GM10266 (cell line): Measurements from ENCODE around the gene PLEKHA5.
"Not testable (repeated sequence)": the region's sequence is repeated elsewhere in the genome, so short reads cannot be mapped to it uniquely, and the experiment has no call there.

Source experiments
- DNase-seq: peaks from one replicate; pipeline ENCODE4 v3.0.0; 2012; ENCODE audit errors: extremely low spot score
- TF ChIP-seq, protein P1 (sequence below): IDR thresholded peaks from 2 replicates; pipeline ENCODE4 v1.5.1; 2012; ENCODE audit warnings: mild to moderate bottlenecking, low read depth; ENCODE audit not compliant: control insufficient read depth, insufficient read depth; ENCODE audit errors: missing control alignments

PLEKHA5 gene

GRCh38 chr12:19129486-19130223 lies at the start of gene PLEKHA5:
Gene PLEKHA5 (plus strand): TSS chr12:19129733. CDS start chr12:19129800, 67 bp downstream.
- DNase-seq: peak; percentile 56
- TF ChIP-seq, protein P1, sequence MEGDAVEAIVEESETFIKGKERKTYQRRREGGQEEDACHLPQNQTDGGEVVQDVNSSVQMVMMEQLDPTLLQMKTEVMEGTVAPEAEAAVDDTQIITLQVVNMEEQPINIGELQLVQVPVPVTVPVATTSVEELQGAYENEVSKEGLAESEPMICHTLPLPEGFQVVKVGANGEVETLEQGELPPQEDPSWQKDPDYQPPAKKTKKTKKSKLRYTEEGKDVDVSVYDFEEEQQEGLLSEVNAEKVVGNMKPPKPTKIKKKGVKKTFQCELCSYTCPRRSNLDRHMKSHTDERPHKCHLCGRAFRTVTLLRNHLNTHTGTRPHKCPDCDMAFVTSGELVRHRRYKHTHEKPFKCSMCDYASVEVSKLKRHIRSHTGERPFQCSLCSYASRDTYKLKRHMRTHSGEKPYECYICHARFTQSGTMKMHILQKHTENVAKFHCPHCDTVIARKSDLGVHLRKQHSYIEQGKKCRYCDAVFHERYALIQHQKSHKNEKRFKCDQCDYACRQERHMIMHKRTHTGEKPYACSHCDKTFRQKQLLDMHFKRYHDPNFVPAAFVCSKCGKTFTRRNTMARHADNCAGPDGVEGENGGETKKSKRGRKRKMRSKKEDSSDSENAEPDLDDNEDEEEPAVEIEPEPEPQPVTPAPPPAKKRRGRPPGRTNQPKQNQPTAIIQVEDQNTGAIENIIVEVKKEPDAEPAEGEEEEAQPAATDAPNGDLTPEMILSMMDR: peak; percentile 31

DNA sequence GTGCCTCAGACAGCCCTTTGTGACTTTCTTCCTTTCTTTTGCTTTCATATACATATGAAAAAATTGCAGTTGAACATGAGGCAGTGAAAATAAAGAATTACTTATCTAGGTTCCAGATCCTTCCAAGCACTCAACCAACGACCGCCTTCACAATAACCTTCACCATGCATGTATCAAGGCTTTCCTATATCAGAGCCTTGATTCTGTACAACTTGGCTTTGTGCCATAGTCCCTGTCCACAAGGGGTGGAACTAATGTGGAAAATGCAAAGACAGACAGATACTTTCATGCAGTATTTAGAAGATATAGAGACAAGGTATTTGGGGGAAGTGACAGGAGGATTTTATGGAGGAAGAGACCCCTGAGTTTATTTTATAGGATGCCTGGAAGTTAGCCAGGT lies 48.6 kb upstream of the PLEKHA5 start:
- TF ChIP-seq, protein P1: no peak
- no peak for DNase-seq

DNA sequence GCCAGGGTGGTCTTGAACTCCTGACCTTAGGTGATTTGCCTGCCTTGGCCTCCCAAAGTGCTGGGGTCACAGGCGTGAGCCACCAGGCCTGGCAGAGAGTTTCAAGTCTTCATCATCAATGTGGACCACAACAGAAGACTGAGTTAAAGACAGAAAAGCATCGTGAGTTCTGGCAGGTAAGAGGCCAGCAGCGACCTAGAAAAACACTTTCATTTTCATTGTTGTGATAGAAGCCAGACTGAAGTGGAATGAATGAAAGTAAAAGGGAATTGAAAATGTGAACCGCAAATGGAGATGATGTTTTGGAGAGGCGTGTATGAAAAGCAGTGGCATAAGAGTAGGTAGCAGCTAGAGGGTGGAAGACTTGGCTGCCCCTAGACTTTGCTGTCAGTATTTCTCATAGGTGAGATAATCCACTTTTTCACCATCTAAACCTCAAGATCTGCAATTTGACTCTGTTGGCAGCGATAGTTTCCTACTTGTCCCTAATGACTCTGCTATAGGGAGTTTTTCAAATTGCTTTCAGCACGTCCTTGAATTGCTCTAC lies 47.1 kb upstream of the PLEKHA5 start:
- TF ChIP-seq, protein P1: no peak
- no peak for DNase-seq

DNA sequence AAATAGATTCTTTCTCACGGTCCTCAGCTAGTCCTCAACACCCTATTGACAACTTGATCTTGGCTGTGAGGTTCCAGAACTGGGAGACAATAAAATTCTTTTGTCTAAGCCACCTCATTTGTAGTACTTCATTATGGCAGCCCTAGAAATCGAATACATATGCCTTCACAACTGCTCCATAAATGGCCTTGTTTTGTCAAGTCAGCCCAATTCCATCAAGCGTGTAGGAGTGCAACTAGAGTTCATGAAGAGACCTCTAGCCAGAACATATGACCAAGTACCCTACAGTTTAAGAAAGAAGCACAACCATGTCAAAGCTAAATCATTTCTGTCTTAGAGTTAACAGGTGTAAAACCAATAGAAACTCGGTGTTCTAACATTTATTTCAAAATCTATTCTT lies 45.0 kb upstream of the PLEKHA5 start:
- TF ChIP-seq, protein P1: no peak
- DNase-seq: no peak

- DNase-seq: no peak
- TF ChIP-seq, protein P1: no peak
Measured at GRCh38 chr12:19085090-19085489, 44.4 kb upstream of the PLEKHA5 start.

- DNase-seq: no peak
- TF ChIP-seq, protein P1: no peak
Measured at GRCh38 chr12:19088606-19089005, 40.9 kb upstream of the PLEKHA5 start.

DNA sequence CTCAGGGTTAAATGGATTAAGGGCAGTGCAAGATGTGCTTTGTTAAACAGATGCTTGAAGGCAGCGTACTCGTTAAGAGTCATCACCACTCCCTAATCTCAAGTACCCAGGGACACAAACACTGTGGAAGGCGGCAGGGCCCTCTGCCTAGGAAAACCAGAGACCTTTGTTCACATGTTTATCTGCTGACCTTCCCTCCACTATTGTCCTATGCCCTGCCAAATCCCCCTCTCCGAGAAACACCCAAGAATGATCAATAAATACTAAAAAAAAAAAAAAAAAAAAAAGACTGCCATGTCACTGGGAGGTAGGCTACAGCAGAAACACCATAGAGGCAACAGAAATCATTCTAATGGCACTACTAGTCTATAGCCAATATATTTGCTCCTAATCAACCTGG lies 37.1 kb upstream of the PLEKHA5 start:
- not testable (repeated sequence) for DNase-seq
